SU-DHL-6 (cell line): Measurements from ENCODE around the gene SDK1.

Source experiments
- H2AFZ ChIP-seq: fragments of 200-600 bp; sonication (generic); 2 replicates; pipeline ENCODE4 v1.6.1; 2014; ENCODE audit warnings: low read depth, mild to moderate bottlenecking, moderate library complexity, mixed read lengths, antibody characterized with exemption, low read length; ENCODE audit not compliant: severe bottlenecking
- H3F3A ChIP-seq: fragments of 200-600 bp; shearing (Covaris generic); 2 replicates; pipeline ENCODE4 v1.6.0; 2016; ENCODE audit warnings: antibody characterized with exemption, mild to moderate bottlenecking; ENCODE audit not compliant: insufficient read depth
- H3K27ac ChIP-seq: fragments of 200-600 bp; sonication (generic); 2 replicates; pipeline ENCODE4 v1.5.1; 2016; ENCODE audit warnings: low read depth, mild to moderate bottlenecking, low read length, moderate library complexity, mixed read lengths
- H3K27me3 ChIP-seq: fragments of 200-600 bp; sonication (generic), shearing (Covaris generic); 2 replicates; pipeline ENCODE4 v1.6.0; 2014; ENCODE audit warnings: mild to moderate bottlenecking, low read length
- H3K36me3 ChIP-seq: fragments of 200-600 bp; sonication (generic); 2 replicates; pipeline ENCODE4 v1.6.1; 2014; ENCODE audit warnings: mild to moderate bottlenecking, low read length, mixed read lengths
- H3K4me2 ChIP-seq: fragments of 300-600, 200-600 bp; shearing (Covaris generic), sonication (generic); 2 replicates; pipeline ENCODE4 v1.6.0; 2014; ENCODE audit warnings: low read length, low read depth, mild to moderate bottlenecking; ENCODE audit not compliant: poor library complexity, severe bottlenecking
- H3K4me3 ChIP-seq: fragments of 200-600 bp; sonication (generic); 2 replicates; pipeline ENCODE4 v1.5.1; 2014; ENCODE audit warnings: antibody characterized with exemption, low read length, mild to moderate bottlenecking, mixed read lengths; ENCODE audit not compliant: insufficient read depth, poor library complexity, severe bottlenecking
- H3K79me2 ChIP-seq: fragments of 200-600 bp; sonication (generic); 2 replicates; pipeline ENCODE4 v1.6.1; 2014; ENCODE audit warnings: mild to moderate bottlenecking, low read length, moderate library complexity; ENCODE audit not compliant: insufficient read depth
- H3K9ac ChIP-seq: fragments of 200-600 bp; sonication (generic); 2 replicates; pipeline ENCODE4 v1.7.0; 2014; ENCODE audit warnings: mild to moderate bottlenecking, low read length
- H3K9me2 ChIP-seq: fragments of 200-600 bp; sonication (generic); replicated peaks from 2 replicates; pipeline ENCODE4 v1.6.1; 2014; ENCODE audit warnings: low read length; ENCODE audit not compliant: insufficient read depth
- H3K9me3 ChIP-seq: fragments of 200-600 bp; sonication (generic); 2 replicates; pipeline ENCODE4 v1.6.1; 2014; ENCODE audit warnings: low read length, mixed read lengths; ENCODE audit not compliant: insufficient read depth
- H4K20me1 ChIP-seq: fragments of 200-600 bp; sonication (generic); 2 replicates; pipeline ENCODE4 v1.6.1; 2014; ENCODE audit warnings: low read depth, mild to moderate bottlenecking, antibody characterized with exemption, low read length, moderate library complexity, mixed read lengths
- EZH2phosphoT487 ChIP-seq: fragments of 200-600 bp; sonication (generic), shearing (Covaris generic); conservative IDR thresholded peaks from 2 replicates; pipeline ENCODE4 v1.6.1; 2018; ENCODE audit warnings: mild to moderate bottlenecking, antibody characterized with exemption, low read length, moderate library complexity, mixed read lengths
- TF ChIP-seq, protein P1 (sequence below): fragments of 200-600 bp; sonication (generic); IDR thresholded peaks from one replicate; pipeline ENCODE4 v1.5.1; 2017; ENCODE audit warnings: antibody characterized with exemption, mild to moderate bottlenecking, low read length, moderate library complexity; ENCODE audit not compliant: insufficient read depth, poor library complexity, severe bottlenecking

Gene SDK1

DNA sequence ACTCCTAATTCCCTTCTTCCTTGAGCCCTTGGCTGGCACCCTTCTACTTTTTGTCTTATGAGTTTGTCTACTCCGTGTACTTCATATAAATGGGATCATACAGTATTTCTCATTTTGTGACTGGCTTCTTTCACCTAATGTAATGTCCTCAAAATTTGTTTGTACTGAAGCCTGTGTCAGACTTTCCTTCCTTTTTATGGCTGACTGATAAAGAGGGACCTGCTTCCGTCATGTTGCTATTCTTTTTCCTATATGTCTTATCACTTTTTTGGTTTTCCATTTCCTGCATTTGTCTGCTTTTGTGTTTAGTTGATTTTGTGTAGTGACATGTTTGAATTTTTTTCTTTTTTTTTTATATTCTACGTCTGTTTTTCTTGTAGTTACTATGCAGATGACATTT, 470.9 kb downstream of the SDK1 start:
- H3K9me2 ChIP-seq: no peaks in the 10 kb centered on the region
- H3K9ac ChIP-seq: no peak overlapping the region
- no peaks in the 10 kb centered on the region for H3K79me2 ChIP-seq
- H4K20me1 ChIP-seq: no peaks in the 10 kb centered on the region
- H3K36me3 ChIP-seq: no peaks in the 10 kb centered on the region
- no peaks in the 10 kb centered on the region for H3K9me3 ChIP-seq
- TF ChIP-seq, protein P1, sequence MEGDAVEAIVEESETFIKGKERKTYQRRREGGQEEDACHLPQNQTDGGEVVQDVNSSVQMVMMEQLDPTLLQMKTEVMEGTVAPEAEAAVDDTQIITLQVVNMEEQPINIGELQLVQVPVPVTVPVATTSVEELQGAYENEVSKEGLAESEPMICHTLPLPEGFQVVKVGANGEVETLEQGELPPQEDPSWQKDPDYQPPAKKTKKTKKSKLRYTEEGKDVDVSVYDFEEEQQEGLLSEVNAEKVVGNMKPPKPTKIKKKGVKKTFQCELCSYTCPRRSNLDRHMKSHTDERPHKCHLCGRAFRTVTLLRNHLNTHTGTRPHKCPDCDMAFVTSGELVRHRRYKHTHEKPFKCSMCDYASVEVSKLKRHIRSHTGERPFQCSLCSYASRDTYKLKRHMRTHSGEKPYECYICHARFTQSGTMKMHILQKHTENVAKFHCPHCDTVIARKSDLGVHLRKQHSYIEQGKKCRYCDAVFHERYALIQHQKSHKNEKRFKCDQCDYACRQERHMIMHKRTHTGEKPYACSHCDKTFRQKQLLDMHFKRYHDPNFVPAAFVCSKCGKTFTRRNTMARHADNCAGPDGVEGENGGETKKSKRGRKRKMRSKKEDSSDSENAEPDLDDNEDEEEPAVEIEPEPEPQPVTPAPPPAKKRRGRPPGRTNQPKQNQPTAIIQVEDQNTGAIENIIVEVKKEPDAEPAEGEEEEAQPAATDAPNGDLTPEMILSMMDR: no peak
- TF ChIP-seq EZH2phosphoT487: no peak
- H3K4me3 ChIP-seq: no peak overlapping the region
- no peak overlapping the region for H3K27ac ChIP-seq
- H2AFZ ChIP-seq: no peak overlapping the region
- no peaks in the 10 kb centered on the region for H3K27me3 ChIP-seq
- H3K4me2 ChIP-seq: no peak overlapping the region
- no peaks in the 10 kb centered on the region for H3F3A ChIP-seq

DNA sequence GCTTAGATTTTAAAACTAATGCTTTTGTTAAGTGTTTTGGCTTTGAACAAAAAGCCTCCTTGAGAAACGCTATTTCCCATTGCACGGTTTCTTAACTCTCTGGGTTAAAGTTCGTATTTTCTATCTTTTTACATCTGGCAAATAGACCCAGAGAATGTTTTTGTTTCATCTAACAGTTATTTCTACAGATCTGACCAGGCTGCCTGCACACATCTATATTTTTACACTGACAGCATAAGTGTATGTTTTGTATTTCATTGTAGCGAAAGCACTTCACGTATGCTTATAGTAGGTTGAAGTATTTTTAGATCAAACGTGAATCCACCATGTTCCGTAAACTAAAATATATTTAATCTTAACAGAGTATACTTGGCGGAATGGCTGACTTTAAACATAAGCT, 477.3 kb downstream of the SDK1 start:
- Histone ChIP-seq H3K4me2 (no peak overlapping the region), H3K4me3 (no peak overlapping the region), H4K20me1 (no peaks in the 10 kb centered on the region), H3K9ac (no peak overlapping the region), H3K9me2 (no peaks in the 10 kb centered on the region), H3K79me2 (no peaks in the 10 kb centered on the region), H3K27ac (no peak overlapping the region), H3F3A (no peaks in the 10 kb centered on the region), H3K27me3 (no peaks in the 10 kb centered on the region), H3K36me3 (no peaks in the 10 kb centered on the region), H3K9me3 (peaks cover 12% of the 10 kb centered on the region; the same call in 1 of the 2 replicates), H2AFZ (no peak overlapping the region)
- TF ChIP-seq EZH2phosphoT487: no peak

DNA sequence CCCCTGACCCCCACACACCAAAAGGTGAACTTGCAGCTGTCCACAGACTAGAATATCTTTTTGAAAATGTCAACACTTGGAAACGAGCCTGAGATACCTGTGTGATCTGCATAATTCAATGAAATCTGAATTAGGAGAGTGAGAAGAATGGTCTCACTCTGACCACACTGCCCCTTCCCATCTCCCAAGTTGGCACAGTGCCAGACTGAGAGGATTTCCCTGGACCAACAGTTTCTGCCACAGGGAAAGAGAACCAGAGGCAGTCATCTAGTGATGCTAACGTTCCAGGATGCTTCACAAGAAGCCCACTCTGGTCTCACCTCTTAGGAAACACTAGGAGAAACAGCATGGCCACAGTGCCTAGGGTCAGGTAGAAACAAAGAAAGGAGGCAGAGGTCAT, 479.0 kb downstream of the SDK1 start:
- Histone ChIP-seq H3K27ac (no peak overlapping the region), H3K4me3 (no peak overlapping the region), H3K4me2 (no peak overlapping the region), H4K20me1 (no peaks in the 10 kb centered on the region), H2AFZ (no peak overlapping the region), H3K36me3 (no peaks in the 10 kb centered on the region), H3K79me2 (no peaks in the 10 kb centered on the region), H3K9me3 (peaks cover 12% of the 10 kb centered on the region; the same call in 1 of the 2 replicates), H3F3A (no peaks in the 10 kb centered on the region), H3K27me3 (no peaks in the 10 kb centered on the region), H3K9ac (no peak overlapping the region), H3K9me2 (no peaks in the 10 kb centered on the region)
- TF ChIP-seq, protein P1: no peak
- no peak for TF ChIP-seq EZH2phosphoT487

DNA sequence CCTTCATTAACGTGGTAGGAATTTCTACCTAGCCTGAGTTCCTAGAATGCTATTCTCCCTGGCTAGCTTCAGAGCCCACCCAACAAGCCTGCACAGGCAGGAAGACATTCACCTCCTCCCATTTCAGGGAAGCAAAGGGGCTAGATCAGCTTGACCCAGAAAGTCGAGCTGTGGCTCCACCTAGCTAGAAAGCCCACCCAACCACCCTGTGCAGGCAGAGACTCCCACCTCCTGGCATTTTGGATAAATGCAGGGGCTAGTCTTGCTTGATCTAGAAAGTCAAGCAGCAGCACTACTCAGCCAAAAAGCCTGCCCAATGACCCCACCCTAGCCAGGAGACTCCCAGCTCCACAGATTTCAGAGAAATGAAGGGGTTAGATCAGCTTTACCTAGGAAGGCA, 479.5 kb downstream of the SDK1 start:
- Histone ChIP-seq H3K9ac (no peak overlapping the region), H3K79me2 (no peaks in the 10 kb centered on the region), H4K20me1 (no peaks in the 10 kb centered on the region), H3K9me2 (no peaks in the 10 kb centered on the region), H3F3A (no peaks in the 10 kb centered on the region), H3K4me3 (no peak overlapping the region), H3K36me3 (no peaks in the 10 kb centered on the region), H2AFZ (no peak overlapping the region), H3K9me3 (peaks cover 12% of the 10 kb centered on the region; the same call in 1 of the 2 replicates), H3K4me2 (no peak overlapping the region), H3K27ac (no peak overlapping the region), H3K27me3 (no peaks in the 10 kb centered on the region)
- TF ChIP-seq, protein P1: no peak
- TF ChIP-seq EZH2phosphoT487: no peak
